ENCODE measurements around the gene CASP2. TPM values are rescaled to one million over a fixed set of nuclear protein-coding genes. Genes with fewer than 3 reads are reported as not detected.

The CASP2 gene
- total and polyA plus RNA-seq, 2 of the 13 experiments (the other 11 are each of a cell fraction or from before 2014, with no cell fraction given), result 10.2 to 13.7 TPM

GRCh38 chr7:143287339-143287934 lies 714 bp upstream of the CASP2 start:
- H2AFZ ChIP-seq (ENCODE audit: low read length), result no peak overlapping the region
- no peaks in the 10 kb centered on the region; a peak in 1 of 5 replicates for H3K27me3 ChIP-seq (ENCODE audit: control insufficient read depth in 1 of 2, insufficient read depth in 2 of 2, low read length in 2 of 2)
- FAIRE-seq, result no peak
- H3K4me3 ChIP-seq (replicated peaks in 1 of 3; ENCODE audit: insufficient read depth in 1 of 3, low read depth in 2 of 3, low read length in 3 of 3), result peak overlapping the region in 1 of 3 experiments; percentile 79; a peak in 1 of 6 replicates
- H3K4me2 ChIP-seq (ENCODE audit: low read depth, low read length), result peak overlapping the region; percentile 64
- no peak for ATAC-seq
- H3K36me3 ChIP-seq (replicated peaks in 1 of 2; ENCODE audit: control insufficient read depth in 1 of 2, insufficient read depth in 2 of 2, low read length in 2 of 2), result peaks cover 2 to 10% of the 10 kb centered on the region in 2 experiments; a peak in 3 of 5 replicates
- H4K20me1 ChIP-seq (ENCODE audit: insufficient read depth, low read length), result no peaks in the 10 kb centered on the region
- CTCF ChIA-PET (ENCODE audit: low intra/inter-chr PET ratio, low total read pairs), result interaction anchor here (3.1 kb wide), 1 partner anchor 47 kb away, joined by 7 read pairs; no protein-coding TSS in a partner anchor
- no peak for DNase-seq (ENCODE audit: low spot score)
- H3K27ac ChIP-seq (ENCODE audit: extremely low read length, insufficient read depth, low read length), result peak overlapping the region; percentile 46
- no TSS peak for BruUV-seq (replicated peaks)
- peaks cover 65% of the 10 kb centered on the region for H3K4me1 ChIP-seq (ENCODE audit: insufficient read depth, low read length)
- H3K9ac ChIP-seq (ENCODE audit: insufficient read depth, low read depth, low read length), result no peak overlapping the region
- H3K9me3 ChIP-seq (ENCODE audit: low read length), result no peaks in the 10 kb centered on the region
- in situ Hi-C loops (cut with HindIII; ENCODE audit: extremely low pct_ligation_motif_present, low pct_unique_long_range_greater_than_20kb), result no loop called here
- 100% methylated on average over 13 of the region's 17 CpGs for WGBS (ENCODE audit: low lambda C conversion rate)
- peaks cover 26% of the 10 kb centered on the region for H3K79me2 ChIP-seq (ENCODE audit: insufficient read depth, low read length)
- intact Hi-C loops (cut with micrococcal nuclease; ENCODE audit: unreplicated experiment), result no loop called here
- POLR2A ChIA-PET, result interaction anchor here (0.8 to 2.7 kb wide), 9 partner anchors 8 to 108 kb away, joined by 3 to 44 read pairs (median 4); partner anchors contain the start of gene GSTK1
- no peak for TF ChIP-seq ZNF12 (CRISPR knock-in tag; IDR thresholded peaks at IDR 0.05)
- TF ChIP-seq TBX2 (CRISPR knock-in tag; IDR thresholded peaks at IDR 0.05; ENCODE audit: borderline replicate concordance), result no peak
- 0 out of 2 replicates have a peak, but pooled peaks have one; percentile 38 for TF ChIP-seq ZNF484 (CRISPR knock-in tag; IDR thresholded peaks at IDR 0.05; ENCODE audit: borderline replicate concordance, low read depth)
- 0 out of 2 replicates have a peak, but pooled peaks have one; percentile 8 for TF ChIP-seq ZNF782 (CRISPR knock-in tag; IDR thresholded peaks at IDR 0.05; ENCODE audit: borderline replicate concordance)
- TF ChIP-seq SMYD3 (CRISPR knock-in tag; IDR thresholded peaks at IDR 0.05), result no peak
- 0 out of 2 replicates have a peak, but pooled peaks have one; percentile 27 for TF ChIP-seq ZNF737 (CRISPR knock-in tag; IDR thresholded peaks at IDR 0.05; ENCODE audit: borderline replicate concordance)
- TF ChIP-seq SMC3 (IDR thresholded peaks at IDR 0.05; ENCODE audit: low read length), result no peak
- no peak for TF ChIP-seq DMTF1 (CRISPR knock-in tag; IDR thresholded peaks at IDR 0.05)
- 0 out of 2 replicates have a peak, but pooled peaks have one; percentile 26 for TF ChIP-seq MEIS2 (CRISPR knock-in tag; IDR thresholded peaks at IDR 0.05)
- TF ChIP-seq ZNF563 (CRISPR knock-in tag; IDR thresholded peaks at IDR 0.05), result no peak
- no peak for TF ChIP-seq HNRNPH1 (optimal IDR thresholded peaks at IDR 0.05; ENCODE audit: low read depth, low read length)
- no peak for TF ChIP-seq GABPB1 (CRISPR knock-in tag; IDR thresholded peaks at IDR 0.05)
- TF ChIP-seq JUNB (CRISPR knock-in tag; IDR thresholded peaks at IDR 0.05; ENCODE audit: borderline replicate concordance), result no peak
- TF ChIP-seq ETV5 (CRISPR knock-in tag; IDR thresholded peaks at IDR 0.05; ENCODE audit: borderline replicate concordance), result no peak
- TF ChIP-seq IKZF1 (IDR thresholded peaks at IDR 0.05), result no peak
- no peak for TF ChIP-seq MED8 (CRISPR knock-in tag; IDR thresholded peaks at IDR 0.05; ENCODE audit: insufficient replicate concordance)
- TF ChIP-seq ZBTB14 (CRISPR knock-in tag; IDR thresholded peaks at IDR 0.05), result no peak
- TF ChIP-seq STAT6 (CRISPR knock-in tag; IDR thresholded peaks at IDR 0.05; ENCODE audit: borderline replicate concordance), result no peak
